H1 (cell line): ENCODE results near the gene ZNF536. TPM values are rescaled to one million over a fixed set of nuclear protein-coding genes. Genes with fewer than 3 reads are reported as not detected.
"Not testable (repeated sequence)": the region's sequence is repeated elsewhere in the genome, so short reads cannot be mapped to it uniquely, and the experiment has no call there.

Experiments used
- CTCF ChIA-PET: fragments of 300-600 bp; sonication (Branson Sonifier 250); formaldehyde crosslinking; loops from one replicate; lab custom pipeline; 2021; ENCODE audit not compliant: partially characterized antibody; lab: Charles Lee
- POLR2A ChIA-PET: fragments of 300-600 bp; sonication (Branson Sonifier 250); formaldehyde crosslinking; loops from one replicate; lab custom pipeline; 2021; ENCODE audit warnings: inconsistent platforms; ENCODE audit not compliant: partially characterized antibody; lab: Charles Lee
- DNase-seq, 2 experiments: peaks; one replicate each; pipeline versions ENCODE4 v3.0.0 to v3.0.0-alpha.2; 2010 to 2022; ENCODE audit warnings: low spot score in 2 of 2, low read depth in 1 of 2, mixed read lengths in 1 of 2
- FAIRE-seq: peaks from 2 replicates; lab custom pipeline; 2011; peaks lifted over from hg19 to GRCh38; lab: Jason Lieb, UNC
- H2AFZ ChIP-seq: 2 replicates; pipeline ENCODE4 v1.8.1; 2012; ENCODE audit warnings: low read length, inconsistent platforms
- H2AK5ac ChIP-seq: 2 replicates; pipeline ENCODE4 v1.6.1; 2013; ENCODE audit warnings: low read depth, low read length
- H2BK120ac ChIP-seq: replicated peaks from 2 replicates; pipeline ENCODE3; 2013; ENCODE audit warnings: low read depth, low read length, inconsistent platforms
- H2BK12ac ChIP-seq: 2 replicates; pipeline ENCODE4 v1.6.1; 2013; ENCODE audit warnings: low read depth, low read length
- H2BK15ac ChIP-seq: 2 replicates; pipeline ENCODE4 v1.6.1; 2013; ENCODE audit warnings: low read length
- H2BK20ac ChIP-seq: 2 replicates; pipeline ENCODE4 v1.6.1; 2013; ENCODE audit warnings: low read length
- H2BK5ac ChIP-seq: 2 replicates; pipeline ENCODE4 v1.6.1; 2013; ENCODE audit warnings: low read depth, low read length
- H3K14ac ChIP-seq: 2 replicates; pipeline ENCODE4 v1.6.1; 2013; ENCODE audit warnings: inconsistent platforms; ENCODE audit not compliant: insufficient read length
- H3K18ac ChIP-seq: 2 replicates; pipeline ENCODE4 v1.6.1; 2013; ENCODE audit warnings: low read length; ENCODE audit errors: extremely low read depth
- H3K23ac ChIP-seq: 2 replicates; pipeline ENCODE4 v1.6.1; 2013; ENCODE audit warnings: inconsistent platforms; ENCODE audit not compliant: insufficient read length
- H3K23me2 ChIP-seq: 2 replicates; pipeline ENCODE4 v1.6.1; 2013; ENCODE audit warnings: low read depth, low read length
- H3K27ac ChIP-seq: 2 replicates; pipeline ENCODE4 v1.6.1; 2011; ENCODE audit warnings: low read depth, low read length, inconsistent platforms
- H3K27me3 ChIP-seq, 4 experiments: replicated peaks in 1 of 4; 1 replicate in 1 of 4; 2 replicates in 3 of 4; pipeline versions ENCODE4 v1.6.1 to v1.8.1; 2011 to 2013; ENCODE audit warnings: low read length in 3 of 4, mild to moderate bottlenecking in 3 of 4, inconsistent platforms in 2 of 4, mixed read lengths in 2 of 4, moderate library complexity in 1 of 4; ENCODE audit not compliant: control insufficient read depth in 3 of 4, insufficient read depth in 3 of 4; ENCODE audit errors: extremely low read depth in 1 of 4
- H3K36me3 ChIP-seq, 4 experiments: 2 replicates each; pipeline versions ENCODE4 v1.6.1 to v1.8.1; 2011 to 2013; ENCODE audit warnings: mild to moderate bottlenecking in 4 of 4, low read length in 3 of 4, moderate library complexity in 2 of 4, control low read depth in 1 of 4, inconsistent platforms in 1 of 4; ENCODE audit not compliant: insufficient read depth in 4 of 4, control insufficient read depth in 2 of 4
- H3K4ac ChIP-seq: replicated peaks from 2 replicates; pipeline ENCODE3; 2013; ENCODE audit warnings: low read length, low read depth, mixed read lengths, inconsistent platforms; ENCODE audit not compliant: insufficient read length
- H3K4me1 ChIP-seq, 4 experiments: replicated peaks in 1 of 4; 1 replicate in 1 of 4; 2 replicates in 3 of 4; pipeline versions ENCODE4 v1.6.1 to v1.8.1; 2011 to 2013; ENCODE audit warnings: low read length in 3 of 4, inconsistent platforms in 2 of 4, mixed read lengths in 1 of 4; ENCODE audit not compliant: insufficient read depth in 4 of 4, control insufficient read depth in 3 of 4
- H3K4me2 ChIP-seq, 2 experiments: 2 replicates each; pipeline versions ENCODE4 v1.6.1 to v1.8.1; 2011 to 2013; ENCODE audit warnings: low read depth in 2 of 2, low read length in 2 of 2, control low read depth in 1 of 2, inconsistent platforms in 1 of 2, mild to moderate bottlenecking in 1 of 2; ENCODE audit not compliant: insufficient read depth in 1 of 2
- H3K4me3 ChIP-seq, 4 experiments: fragments of 200-600, 300-600 bp in 1 of 4; sonication (generic), shearing (Covaris generic), sonication (Bioruptor Twin) in 1 of 4; 2 replicates each; pipeline versions ENCODE4 v1.5.1 to v1.8.1; 2011 to 2016; ENCODE audit warnings: low read length in 4 of 4, low read depth in 3 of 4, control low read depth in 2 of 4, inconsistent platforms in 2 of 4, mild to moderate bottlenecking in 2 of 4, mixed read lengths in 1 of 4, moderate library complexity in 1 of 4; ENCODE audit not compliant: insufficient read depth in 2 of 4; ENCODE audit errors: extremely low read depth in 1 of 4
- H3K56ac ChIP-seq: replicated peaks from 2 replicates; pipeline ENCODE3; 2013; ENCODE audit warnings: low read depth, mild to moderate bottlenecking, mixed read lengths, low read length, inconsistent platforms; ENCODE audit not compliant: insufficient read length
- H3K79me1 ChIP-seq: 2 replicates; pipeline ENCODE4 v1.6.1; 2013; ENCODE audit warnings: low read depth, low read length, control low read depth
- H3K79me2 ChIP-seq, 2 experiments: 2 replicates each; pipeline versions ENCODE4 v1.6.1 to v1.8.1; 2012 to 2013; ENCODE audit warnings: low read length in 2 of 2, mild to moderate bottlenecking in 2 of 2, inconsistent platforms in 1 of 2; ENCODE audit not compliant: insufficient read depth in 2 of 2, control insufficient read depth in 1 of 2
- H3K9ac ChIP-seq, 4 experiments: replicated peaks in 1 of 4; 1 replicate in 1 of 4; 2 replicates in 3 of 4; pipeline versions ENCODE4 v1.6.1 to v1.8.1; 2011 to 2013; ENCODE audit warnings: low read depth in 3 of 4, low read length in 3 of 4, control low read depth in 2 of 4, mild to moderate bottlenecking in 2 of 4, moderate library complexity in 2 of 4, inconsistent platforms in 1 of 4; ENCODE audit errors: extremely low read depth in 1 of 4
- H3K9me3 ChIP-seq, 2 experiments: 2 replicates each; pipeline versions ENCODE4 v1.6.1 to v1.8.1; 2012 to 2013; ENCODE audit warnings: mild to moderate bottlenecking in 2 of 2, moderate library complexity in 2 of 2, control low read depth in 1 of 2, inconsistent platforms in 1 of 2, low read depth in 1 of 2, low read length in 1 of 2, mixed read lengths in 1 of 2; ENCODE audit not compliant: insufficient read depth in 2 of 2
- H4K20me1 ChIP-seq, 2 experiments: replicated peaks in 1 of 2; 2 replicates each; pipeline versions ENCODE3 to v1.8.1; 2011 to 2013; ENCODE audit warnings: inconsistent platforms in 2 of 2, low read length in 2 of 2, mild to moderate bottlenecking in 1 of 2; ENCODE audit not compliant: insufficient read depth in 2 of 2, control insufficient read depth in 1 of 2
- H4K5ac ChIP-seq: 2 replicates; pipeline ENCODE4 v1.6.1; 2013; ENCODE audit warnings: low read length, low read depth, mixed read lengths, inconsistent platforms; ENCODE audit not compliant: insufficient read length
- H4K8ac ChIP-seq: 2 replicates; pipeline ENCODE4 v1.8.0; 2013; ENCODE audit warnings: mild to moderate bottlenecking, moderate library complexity, low read length, inconsistent platforms; ENCODE audit not compliant: insufficient read depth; ENCODE audit errors: extremely low read depth
- H4K91ac ChIP-seq: replicated peaks from 2 replicates; pipeline ENCODE3; 2013; ENCODE audit warnings: low read length, mixed read lengths, inconsistent platforms; ENCODE audit not compliant: insufficient read length
- WGBS, 2 experiments: shearing (Covaris generic) in 1 of 2; methylation state at CpG; one replicate each; pipeline versions ENCODE4 v1.1.6 to v1.1.7; 2013 to 2015; ENCODE audit warnings: low lambda C conversion rate in 2 of 2, mixed read lengths in 2 of 2, inconsistent platforms in 1 of 2, low coverage in 1 of 2, missing lambda C conversion rate in 1 of 2; ENCODE audit not compliant: insufficient replicate concordance in 2 of 2, insufficient coverage in 1 of 2, insufficient read length in 1 of 2; ENCODE audit errors: extremely low coverage in 1 of 2, missing lambda C conversion rate in 1 of 2; 5-methylcytosine and 5-hydroxymethylcytosine counted together
- polyA plus RNA-seq, 7 experiments: library from polyadenylated mRNA; depleted of rRNA in 3 of 7; stranded (reverse) in 5 of 7; unstranded in 2 of 7; fragments of >200 nt in 5 of 7; fragments of 200-250 nt in 2 of 7; gene quantifications; 1 replicate in 5 of 7; 2 replicates in 1 of 7; 4 replicates in 1 of 7; pipeline versions ENCODE4 v1.2.1 to v1.2.3, GENCODE V29; 2011 to 2013; ENCODE audit warnings: missing spikeins in 2 of 7, mixed read lengths in 2 of 7
- total RNA-seq: library from RNA; stranded (reverse); fragmentation: NEBNext Ultra II Directional; extraction: Animal tissue kit (Norgen Biotek cat#: 25700); gene quantifications from 2 replicates; pipeline ENCODE4 v1.2.1, GENCODE V29; 2021

ZNF536 gene
- total and polyA plus RNA-seq, 2 of the 8 experiments (the other 6 are each of a cell fraction or from before 2014, with no cell fraction given), result 0.09 to 0.11 TPM

DNA sequence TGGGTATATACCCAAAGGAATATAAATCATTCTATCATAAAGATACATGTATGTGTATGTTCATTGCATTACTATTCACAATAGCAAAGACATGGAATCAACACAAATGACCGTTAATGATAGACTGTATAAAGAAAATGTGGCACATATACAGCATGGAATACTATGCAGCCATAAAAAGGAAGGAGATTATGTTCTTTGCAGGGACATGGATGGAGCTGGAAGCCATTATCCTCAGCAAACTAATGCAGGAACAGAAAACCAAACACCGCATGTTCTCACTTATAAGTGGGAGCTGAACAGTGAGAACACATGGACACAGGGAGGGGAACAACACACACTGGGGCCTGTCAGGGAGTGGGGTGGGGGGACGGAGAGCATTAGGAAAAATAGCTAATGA, 125.9 kb downstream of the ZNF536 start:
- CTCF ChIA-PET, result interaction anchor here (0.6 to 2.8 kb wide), 25 partner anchors 9 to 813 kb away, joined by 3 to 9 read pairs (median 3); no protein-coding TSS in a partner anchor
- H3K18ac ChIP-seq, H3K36me3 ChIP-seq, H4K5ac ChIP-seq, H2AK5ac ChIP-seq, H3K23ac ChIP-seq, FAIRE-seq, H3K79me1 ChIP-seq, POLR2A ChIA-PET, H2BK120ac ChIP-seq, H3K4me3 ChIP-seq, H2BK15ac ChIP-seq, H3K4ac ChIP-seq, H3K4me1 ChIP-seq, H3K4me2 ChIP-seq, H4K8ac ChIP-seq, H3K14ac ChIP-seq, H3K27ac ChIP-seq, H2BK5ac ChIP-seq, H3K9ac ChIP-seq, H3K79me2 ChIP-seq, DNase-seq, H4K91ac ChIP-seq, H2BK20ac ChIP-seq, H3K23me2 ChIP-seq, H2AFZ ChIP-seq, H3K56ac ChIP-seq, H2BK12ac ChIP-seq, H4K20me1 ChIP-seq, H3K9me3 ChIP-seq, H3K27me3 ChIP-seq: not testable (repeated sequence)
- WGBS, 2 experiments, result 95% methylated on average over 3 of the region's 3 CpGs; no CpG with 5 or more reads in 1 of the 2 experiments
